NB4 (cell line): Measurements from ENCODE around the gene FUT8.

Experiments
- CTCF ChIP-seq: IDR thresholded peaks from one replicate; pipeline ENCODE4 v1.5.1; 2012; ENCODE audit warnings: low read depth, low read length
- MAX ChIP-seq: IDR thresholded peaks from 2 replicates; pipeline ENCODE4 v1.6.1; 2011; ENCODE audit warnings: low read depth, low read length
- POLR2A ChIP-seq: IDR thresholded peaks from 2 replicates; pipeline ENCODE4 v1.6.1; 2011; ENCODE audit warnings: mild to moderate bottlenecking; ENCODE audit not compliant: insufficient read length; ENCODE audit errors: extremely low read depth

GRCh38 chr14:65581799-65582198 lies 169.3 kb downstream of the FUT8 start:
- no peak for TF ChIP-seq CTCF
- no peak for TF ChIP-seq MAX
- TF ChIP-seq POLR2A: no peak
